PC-3 (cell line): Measurements from ENCODE around the gene FARS2. TPM values are rescaled to one million over a fixed set of nuclear protein-coding genes. Genes with fewer than 3 reads are reported as not detected.

Experiments
- ATAC-seq: fragments of 200-7000 bp; cut with Tn5 transposase; 2 replicates; pipeline ENCODE4 v1.9.1; 2020; ENCODE audit warnings: mild to moderate bottlenecking, moderate library complexity
- BruUV-seq: library from RNA; stranded (reverse); fragments of 400-500 nt; replicated peaks from 2 replicates; lab custom pipeline; 2021; lab: Mats Ljungman, UMichigan
- CTCF ChIA-PET: fragments of 300-600 bp; sonication (Branson Sonifier 250); formaldehyde crosslinking; loops from one replicate; lab custom pipeline; 2022; ENCODE audit warnings: antibody characterized with exemption; lab: Charles Lee
- POLR2A ChIA-PET: fragments of 300-600 bp; sonication (Branson Sonifier 250); formaldehyde crosslinking; loops from one replicate; lab custom pipeline; 2022; ENCODE audit warnings: antibody characterized with exemption; ENCODE audit not compliant: unreplicated experiment; lab: Charles Lee
- DNase-seq: peaks from one replicate; pipeline ENCODE4 v3.0.0-alpha.2; 2015
- H2AFZ ChIP-seq: fragments of 300-600 bp; sonication (generic); 2 replicates; pipeline ENCODE4 v1.6.0; 2016; ENCODE audit warnings: antibody characterized with exemption, low read length
- H3F3A ChIP-seq: fragments of 300-600 bp; sonication (generic); one replicate; pipeline ENCODE4 v1.6.0; 2017; ENCODE audit warnings: antibody characterized with exemption, low read length, control low read depth, mild to moderate bottlenecking; ENCODE audit not compliant: unreplicated experiment
- H3K27ac ChIP-seq: fragments of 300-600 bp; sonication (generic); 2 replicates; pipeline ENCODE4 v1.5.1; 2016; ENCODE audit warnings: mild to moderate bottlenecking, low read length
- H3K27me3 ChIP-seq: fragments of 300-600 bp; sonication (generic); 2 replicates; pipeline ENCODE4 v1.6.1; 2016; ENCODE audit warnings: low read length, mixed read lengths
- H3K36me3 ChIP-seq: fragments of 300-600 bp; sonication (generic); 2 replicates; pipeline ENCODE4 v1.6.1; 2016; ENCODE audit warnings: low read depth, mixed run types, low read length, mixed read lengths
- H3K4me1 ChIP-seq: fragments of 300-600 bp; sonication (generic); 2 replicates; pipeline ENCODE4 v1.5.1; 2016; ENCODE audit warnings: low read length; ENCODE audit not compliant: insufficient read depth
- H3K4me2 ChIP-seq: fragments of 300-600 bp; sonication (generic); 2 replicates; pipeline ENCODE4 v1.6.0; 2016; ENCODE audit warnings: low read length
- H3K4me3 ChIP-seq: fragments of 300-600 bp; sonication (generic); 2 replicates; pipeline ENCODE4 v1.5.1; 2016; ENCODE audit warnings: mild to moderate bottlenecking, low read length, mixed read lengths
- H3K79me2 ChIP-seq: fragments of 300-600 bp; sonication (generic); 2 replicates; pipeline ENCODE4 v1.6.1; 2017; ENCODE audit warnings: low read length, mixed read lengths
- H3K9ac ChIP-seq: fragments of 300-600 bp; sonication (generic); 2 replicates; pipeline ENCODE4 v1.6.0; 2016; ENCODE audit warnings: mild to moderate bottlenecking, low read length
- H3K9me2 ChIP-seq: fragments of 300-600 bp; sonication (generic); replicated peaks from 2 replicates; pipeline ENCODE4 v1.6.1; 2016; ENCODE audit warnings: mixed run types, low read length, mixed read lengths
- H3K9me3 ChIP-seq: fragments of 300-600 bp; sonication (generic); 2 replicates; pipeline ENCODE4 v1.6.1; 2016; ENCODE audit warnings: low read length, mixed read lengths
- H4K20me1 ChIP-seq: fragments of 300-600 bp; sonication (generic); 2 replicates; pipeline ENCODE4 v1.6.1; 2016; ENCODE audit warnings: low read length, mixed read lengths
- EZH2 ChIP-seq: fragments of 300-600 bp; sonication (generic); IDR thresholded peaks from one replicate; pipeline ENCODE4 v1.6.1; 2017; ENCODE audit warnings: antibody characterized with exemption, mild to moderate bottlenecking, low read length; ENCODE audit not compliant: unreplicated experiment
- EZH2phosphoT487 ChIP-seq: fragments of 300-600 bp; sonication (generic); IDR thresholded peaks from 2 replicates; pipeline ENCODE4 v1.6.1; 2018; ENCODE audit warnings: mild to moderate bottlenecking, antibody characterized with exemption, low read length, borderline replicate concordance
- intact Hi-C: fragments of 100-400 bp; cut with micrococcal nuclease; formaldehyde crosslinking; loops from 2 replicates; pipeline ENCODE4 v1.9.0; 2023
- total RNA-seq: library from RNA; depleted of rRNA; stranded (reverse); fragments of >200 nt; gene quantifications from 2 replicates; pipeline ENCODE4 v1.2.3, GENCODE V29; 2014
- TF ChIP-seq, protein P1 (sequence below): fragments of 300-600 bp; sonication (generic); conservative IDR thresholded peaks from 2 replicates; pipeline ENCODE4 v1.5.1; 2017; ENCODE audit warnings: antibody characterized with exemption, low read depth, mild to moderate bottlenecking, low read length

The FARS2 gene
- total RNA-seq, 1 experiment from 2014 or later = 23.0 TPM

DNA sequence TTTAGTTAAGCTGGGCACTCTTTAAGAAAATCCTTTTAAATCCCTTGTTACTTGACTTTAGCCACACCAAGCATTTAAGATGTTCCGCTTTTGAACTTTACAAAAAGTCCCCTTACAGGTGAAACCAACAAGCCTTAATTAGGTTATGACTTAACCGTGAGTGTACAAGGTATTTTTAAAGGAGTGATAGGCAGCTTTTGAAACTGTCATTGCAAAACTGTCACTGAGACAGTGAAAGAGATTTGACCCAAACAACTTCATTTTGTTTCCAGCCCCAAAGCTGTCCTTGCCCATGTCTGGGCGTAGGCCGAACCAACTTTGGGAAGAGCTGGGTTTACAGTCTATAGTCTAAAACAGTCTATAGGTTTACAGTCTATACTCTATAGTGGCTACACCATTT is 305.4 kb downstream of the FARS2 start:
- Histone ChIP-seq H3K36me3 (no peaks in the 10 kb centered on the region), H3F3A (no peaks in the 10 kb centered on the region), H3K4me2 (no peak overlapping the region), H3K9me2 (no peaks in the 10 kb centered on the region), H3K79me2 (no peaks in the 10 kb centered on the region), H3K4me3 (no peak overlapping the region), H3K9ac (no peak overlapping the region), H3K27ac (no peak overlapping the region), H2AFZ (no peak overlapping the region), H3K27me3 (no peaks in the 10 kb centered on the region), H3K9me3 (no peaks in the 10 kb centered on the region), H3K4me1 (peaks cover 20% of the 10 kb centered on the region), H4K20me1 (no peaks in the 10 kb centered on the region)
- intact Hi-C loops = no loop called here
- BruUV-seq = no TSS peak
- ATAC-seq (no peak), DNase-seq (no peak)
- CTCF ChIA-PET = no interaction called here
- POLR2A ChIA-PET = no interaction called here
- TF ChIP-seq, protein P1, sequence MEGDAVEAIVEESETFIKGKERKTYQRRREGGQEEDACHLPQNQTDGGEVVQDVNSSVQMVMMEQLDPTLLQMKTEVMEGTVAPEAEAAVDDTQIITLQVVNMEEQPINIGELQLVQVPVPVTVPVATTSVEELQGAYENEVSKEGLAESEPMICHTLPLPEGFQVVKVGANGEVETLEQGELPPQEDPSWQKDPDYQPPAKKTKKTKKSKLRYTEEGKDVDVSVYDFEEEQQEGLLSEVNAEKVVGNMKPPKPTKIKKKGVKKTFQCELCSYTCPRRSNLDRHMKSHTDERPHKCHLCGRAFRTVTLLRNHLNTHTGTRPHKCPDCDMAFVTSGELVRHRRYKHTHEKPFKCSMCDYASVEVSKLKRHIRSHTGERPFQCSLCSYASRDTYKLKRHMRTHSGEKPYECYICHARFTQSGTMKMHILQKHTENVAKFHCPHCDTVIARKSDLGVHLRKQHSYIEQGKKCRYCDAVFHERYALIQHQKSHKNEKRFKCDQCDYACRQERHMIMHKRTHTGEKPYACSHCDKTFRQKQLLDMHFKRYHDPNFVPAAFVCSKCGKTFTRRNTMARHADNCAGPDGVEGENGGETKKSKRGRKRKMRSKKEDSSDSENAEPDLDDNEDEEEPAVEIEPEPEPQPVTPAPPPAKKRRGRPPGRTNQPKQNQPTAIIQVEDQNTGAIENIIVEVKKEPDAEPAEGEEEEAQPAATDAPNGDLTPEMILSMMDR = no peak
- no peak for TF ChIP-seq EZH2phosphoT487
- no peak for TF ChIP-seq EZH2

- Histone ChIP-seq H4K20me1 (no peaks in the 10 kb centered on the region), H3K4me3 (no peak overlapping the region), H3K9me3 (no peaks in the 10 kb centered on the region), H3K4me2 (no peak overlapping the region), H3K9ac (no peak overlapping the region), H2AFZ (no peak overlapping the region), H3K27ac (no peak overlapping the region), H3K79me2 (no peaks in the 10 kb centered on the region), H3K27me3 (no peaks in the 10 kb centered on the region), H3K9me2 (no peaks in the 10 kb centered on the region), H3F3A (no peaks in the 10 kb centered on the region), H3K4me1 (peaks cover 20% of the 10 kb centered on the region), H3K36me3 (no peaks in the 10 kb centered on the region)
- POLR2A ChIA-PET = no interaction called here
- CTCF ChIA-PET = no interaction called here
- no TSS peak for BruUV-seq
- intact Hi-C loops = no loop called here
- ATAC-seq (no peak), DNase-seq (no peak)
- TF ChIP-seq, protein P1 = no peak
- TF ChIP-seq EZH2 (no peak), EZH2phosphoT487 (no peak)
Observed at GRCh38 chr6:5567352-5567751, 306.0 kb downstream of the FARS2 start.

- Histone ChIP-seq H3K4me3 (no peak overlapping the region), H3K4me1 (peaks cover 20% of the 10 kb centered on the region), H4K20me1 (no peaks in the 10 kb centered on the region), H3K27ac (no peak overlapping the region), H3K36me3 (no peaks in the 10 kb centered on the region), H3K79me2 (no peaks in the 10 kb centered on the region), H3K9ac (no peak overlapping the region), H3K27me3 (no peaks in the 10 kb centered on the region), H3K9me2 (no peaks in the 10 kb centered on the region), H3K4me2 (no peak overlapping the region), H3F3A (no peaks in the 10 kb centered on the region), H3K9me3 (no peaks in the 10 kb centered on the region), H2AFZ (no peak overlapping the region)
- ATAC-seq = no peak
- TF ChIP-seq EZH2 (no peak), EZH2phosphoT487 (no peak)
- TF ChIP-seq, protein P1 = no peak
- ChIA-PET CTCF (no interaction called here), POLR2A (no interaction called here)
- no peak for DNase-seq
- intact Hi-C loops = no loop called here
- BruUV-seq = no TSS peak
Observed at GRCh38 chr6:5567890-5568289, 306.6 kb downstream of the FARS2 start.
